HepG2 (cell line): Measurements from ENCODE around the gene WDR6. TPM values are rescaled to one million over a fixed set of nuclear protein-coding genes. Genes with fewer than 3 reads are reported as not detected.

Experiments
- AHR ChIP-seq: IDR thresholded peaks from 2 replicates; pipeline ENCODE4 v1.6.1; 2018; ENCODE audit warnings: missing genetic modification reagents, missing compliant biosample characterization
- ATF7-NPFF ChIP-seq: sonication (generic); formaldehyde crosslinking; IDR thresholded peaks from 2 replicates; pipeline ENCODE4 v1.8.1; 2023; ENCODE audit warnings: mild to moderate bottlenecking, low read depth, missing genetic modification reagents, moderate library complexity
- CBX5 ChIP-seq: sonication (generic); formaldehyde crosslinking; IDR thresholded peaks from 2 replicates; pipeline ENCODE4 v1.4.0; 2020; ENCODE audit warnings: missing genetic modification reagents, borderline replicate concordance
- CENPBD1 ChIP-seq: sonication (generic); formaldehyde crosslinking; IDR thresholded peaks from 2 replicates; pipeline ENCODE4 v1.8.0; 2022; ENCODE audit warnings: missing genetic modification reagents, low read depth, mild to moderate bottlenecking, borderline replicate concordance
- GATA4 ChIP-seq: sonication (generic); IDR thresholded peaks from 2 replicates; pipeline ENCODE4 v1.6.1; 2016; ENCODE audit warnings: antibody characterized with exemption, low read depth, borderline replicate concordance
- NCOA2 ChIP-seq: sonication (generic); formaldehyde crosslinking; IDR thresholded peaks from 2 replicates; pipeline ENCODE4 v1.8.0; 2022; ENCODE audit warnings: inconsistent platforms
- PAX8 ChIP-seq: sonication (generic); formaldehyde crosslinking; IDR thresholded peaks from 2 replicates; pipeline ENCODE4 v1.8.0; 2022; ENCODE audit warnings: mild to moderate bottlenecking, missing genetic modification reagents, borderline replicate concordance
- RFXANK ChIP-seq: IDR thresholded peaks from 2 replicates; pipeline ENCODE4 v1.6.1; 2016
- SMAD9 ChIP-seq: sonication (generic); formaldehyde crosslinking; IDR thresholded peaks from 2 replicates; pipeline ENCODE4 v1.5.1; 2020; ENCODE audit warnings: mild to moderate bottlenecking, missing genetic modification reagents
- SNAI1 ChIP-seq: sonication (generic); formaldehyde crosslinking; IDR thresholded peaks from 2 replicates; pipeline ENCODE4 v1.5.0; 2020; ENCODE audit warnings: mild to moderate bottlenecking, missing genetic modification reagents, borderline replicate concordance
- TIGD3 ChIP-seq: sonication (generic); formaldehyde crosslinking; IDR thresholded peaks from 2 replicates; pipeline ENCODE4 v1.5.1; 2020; ENCODE audit warnings: mild to moderate bottlenecking, missing genetic modification reagents, borderline replicate concordance
- ZFP62 ChIP-seq: sonication (generic); formaldehyde crosslinking; IDR thresholded peaks from 2 replicates; pipeline ENCODE4 v1.4.0; 2020; ENCODE audit warnings: missing genetic modification reagents
- ZNF331 ChIP-seq: sonication (generic); formaldehyde crosslinking; IDR thresholded peaks from 2 replicates; pipeline ENCODE4 v1.4.0; 2020; ENCODE audit warnings: missing genetic modification reagents
- ZNF33A ChIP-seq: sonication (generic); formaldehyde crosslinking; IDR thresholded peaks from 2 replicates; pipeline ENCODE4 v1.5.1; 2020; ENCODE audit warnings: missing genetic modification reagents, mild to moderate bottlenecking, moderate library complexity, borderline replicate concordance
- ZNF737 ChIP-seq: sonication (generic); formaldehyde crosslinking; IDR thresholded peaks from 2 replicates; pipeline ENCODE4 v1.5.0; 2020; ENCODE audit warnings: missing genetic modification reagents, mild to moderate bottlenecking, borderline replicate concordance
- ZNF891 ChIP-seq: sonication (generic); formaldehyde crosslinking; IDR thresholded peaks from 2 replicates; pipeline ENCODE4 v1.5.0; 2020; ENCODE audit warnings: mild to moderate bottlenecking, missing genetic modification reagents
- ZSCAN12 ChIP-seq: sonication (generic); formaldehyde crosslinking; IDR thresholded peaks from 2 replicates; pipeline ENCODE4 v1.9.0; 2021; ENCODE audit warnings: mild to moderate bottlenecking, missing genetic modification reagents
- polyA plus RNA-seq, 8 experiments: library from polyadenylated mRNA; depleted of rRNA in 3 of 8; stranded (reverse) in 7 of 8; unstranded in 1 of 8; fragments of >200 nt; fragmentation: Illumina TruSeq in 4 of 8; extraction: Trizol in 4 of 8; gene quantifications; 2 replicates each; pipeline versions ENCODE4 v1.2.1 to v1.2.3, GENCODE V29; 2011 to 2016; ENCODE audit warnings: low read depth in 4 of 8, missing spikeins in 1 of 8, mixed read lengths in 1 of 8; ENCODE audit not compliant: insufficient read depth in 1 of 8
- total RNA-seq, 5 experiments: library from RNA; depleted of rRNA; stranded (reverse); fragments of >200 nt; fragmentation: Illumina TruSeq; extraction: Trizol; gene quantifications; 2 replicates each; pipeline ENCODE4 v1.2.3, GENCODE V29; 2016; ENCODE audit warnings: low read depth in 1 of 5
- TF ChIP-seq, protein P1 (sequence below): sonication (generic); formaldehyde crosslinking; IDR thresholded peaks from 2 replicates; pipeline ENCODE4 v1.9.0; 2021; ENCODE audit warnings: missing genetic modification reagents, borderline replicate concordance
- TF ChIP-seq, protein P2 (sequence below): sonication (generic); formaldehyde crosslinking; IDR thresholded peaks from one replicate; pipeline ENCODE4 v1.5.1; 2020; ENCODE audit warnings: mild to moderate bottlenecking, missing genetic modification reagents; ENCODE audit errors: not compliant biosample characterization

The WDR6 gene
- total and polyA plus RNA-seq, 2 of the 13 experiments (the other 11 are each of a cell fraction or from before 2014, with no cell fraction given), result 73.4 to 139 TPM

DNA sequence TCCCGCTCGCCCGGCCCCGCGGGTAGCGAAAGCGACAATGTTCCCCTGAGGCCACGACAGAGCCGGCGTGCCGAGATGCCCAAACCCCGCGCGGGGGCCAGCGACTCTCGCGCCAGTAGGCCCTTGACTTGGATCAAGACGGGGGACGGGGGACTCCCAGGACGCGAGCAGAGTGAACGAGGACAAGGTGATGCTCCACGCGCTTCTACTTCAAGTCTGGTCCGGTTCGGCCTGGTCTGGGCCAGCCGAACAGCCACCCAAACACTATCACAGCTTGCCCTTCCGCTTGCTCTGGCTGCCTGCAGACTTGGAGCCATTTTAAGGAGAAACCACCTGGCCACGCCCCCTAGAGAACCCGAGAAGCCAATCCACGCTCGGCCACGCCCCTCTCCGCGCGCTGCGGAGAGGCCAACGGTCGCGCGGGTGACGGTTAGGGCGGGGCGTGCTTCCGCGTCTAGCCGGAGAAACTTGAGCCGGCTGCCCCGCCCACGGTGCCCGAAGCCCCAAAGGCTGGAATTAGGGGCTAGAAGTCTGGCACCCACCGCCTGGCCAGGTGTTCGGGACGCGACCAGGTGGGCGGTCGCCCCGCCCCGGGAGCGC, 14.1 kb downstream of the WDR6 start (continued):
- TF ChIP-seq TIGD3, result no peak
- TF ChIP-seq GATA4, result peak; percentile 92
- TF ChIP-seq RFXANK, result peak; percentile 51; the same call in 1 of the 2 replicates
- no peak for TF ChIP-seq SNAI1 (CRISPR knock-in tag)
- no peak for TF ChIP-seq ZFP62
- peak; percentile 97; the same call in 1 of the 2 replicates for TF ChIP-seq ZNF737 (CRISPR knock-in tag)
- TF ChIP-seq, protein P1, sequence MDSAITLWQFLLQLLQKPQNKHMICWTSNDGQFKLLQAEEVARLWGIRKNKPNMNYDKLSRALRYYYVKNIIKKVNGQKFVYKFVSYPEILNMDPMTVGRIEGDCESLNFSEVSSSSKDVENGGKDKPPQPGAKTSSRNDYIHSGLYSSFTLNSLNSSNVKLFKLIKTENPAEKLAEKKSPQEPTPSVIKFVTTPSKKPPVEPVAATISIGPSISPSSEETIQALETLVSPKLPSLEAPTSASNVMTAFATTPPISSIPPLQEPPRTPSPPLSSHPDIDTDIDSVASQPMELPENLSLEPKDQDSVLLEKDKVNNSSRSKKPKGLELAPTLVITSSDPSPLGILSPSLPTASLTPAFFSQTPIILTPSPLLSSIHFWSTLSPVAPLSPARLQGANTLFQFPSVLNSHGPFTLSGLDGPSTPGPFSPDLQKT (CRISPR knock-in tag), result 0 out of 2 replicates have a peak, but pooled peaks have one; percentile 36
- TF ChIP-seq, protein P2, sequence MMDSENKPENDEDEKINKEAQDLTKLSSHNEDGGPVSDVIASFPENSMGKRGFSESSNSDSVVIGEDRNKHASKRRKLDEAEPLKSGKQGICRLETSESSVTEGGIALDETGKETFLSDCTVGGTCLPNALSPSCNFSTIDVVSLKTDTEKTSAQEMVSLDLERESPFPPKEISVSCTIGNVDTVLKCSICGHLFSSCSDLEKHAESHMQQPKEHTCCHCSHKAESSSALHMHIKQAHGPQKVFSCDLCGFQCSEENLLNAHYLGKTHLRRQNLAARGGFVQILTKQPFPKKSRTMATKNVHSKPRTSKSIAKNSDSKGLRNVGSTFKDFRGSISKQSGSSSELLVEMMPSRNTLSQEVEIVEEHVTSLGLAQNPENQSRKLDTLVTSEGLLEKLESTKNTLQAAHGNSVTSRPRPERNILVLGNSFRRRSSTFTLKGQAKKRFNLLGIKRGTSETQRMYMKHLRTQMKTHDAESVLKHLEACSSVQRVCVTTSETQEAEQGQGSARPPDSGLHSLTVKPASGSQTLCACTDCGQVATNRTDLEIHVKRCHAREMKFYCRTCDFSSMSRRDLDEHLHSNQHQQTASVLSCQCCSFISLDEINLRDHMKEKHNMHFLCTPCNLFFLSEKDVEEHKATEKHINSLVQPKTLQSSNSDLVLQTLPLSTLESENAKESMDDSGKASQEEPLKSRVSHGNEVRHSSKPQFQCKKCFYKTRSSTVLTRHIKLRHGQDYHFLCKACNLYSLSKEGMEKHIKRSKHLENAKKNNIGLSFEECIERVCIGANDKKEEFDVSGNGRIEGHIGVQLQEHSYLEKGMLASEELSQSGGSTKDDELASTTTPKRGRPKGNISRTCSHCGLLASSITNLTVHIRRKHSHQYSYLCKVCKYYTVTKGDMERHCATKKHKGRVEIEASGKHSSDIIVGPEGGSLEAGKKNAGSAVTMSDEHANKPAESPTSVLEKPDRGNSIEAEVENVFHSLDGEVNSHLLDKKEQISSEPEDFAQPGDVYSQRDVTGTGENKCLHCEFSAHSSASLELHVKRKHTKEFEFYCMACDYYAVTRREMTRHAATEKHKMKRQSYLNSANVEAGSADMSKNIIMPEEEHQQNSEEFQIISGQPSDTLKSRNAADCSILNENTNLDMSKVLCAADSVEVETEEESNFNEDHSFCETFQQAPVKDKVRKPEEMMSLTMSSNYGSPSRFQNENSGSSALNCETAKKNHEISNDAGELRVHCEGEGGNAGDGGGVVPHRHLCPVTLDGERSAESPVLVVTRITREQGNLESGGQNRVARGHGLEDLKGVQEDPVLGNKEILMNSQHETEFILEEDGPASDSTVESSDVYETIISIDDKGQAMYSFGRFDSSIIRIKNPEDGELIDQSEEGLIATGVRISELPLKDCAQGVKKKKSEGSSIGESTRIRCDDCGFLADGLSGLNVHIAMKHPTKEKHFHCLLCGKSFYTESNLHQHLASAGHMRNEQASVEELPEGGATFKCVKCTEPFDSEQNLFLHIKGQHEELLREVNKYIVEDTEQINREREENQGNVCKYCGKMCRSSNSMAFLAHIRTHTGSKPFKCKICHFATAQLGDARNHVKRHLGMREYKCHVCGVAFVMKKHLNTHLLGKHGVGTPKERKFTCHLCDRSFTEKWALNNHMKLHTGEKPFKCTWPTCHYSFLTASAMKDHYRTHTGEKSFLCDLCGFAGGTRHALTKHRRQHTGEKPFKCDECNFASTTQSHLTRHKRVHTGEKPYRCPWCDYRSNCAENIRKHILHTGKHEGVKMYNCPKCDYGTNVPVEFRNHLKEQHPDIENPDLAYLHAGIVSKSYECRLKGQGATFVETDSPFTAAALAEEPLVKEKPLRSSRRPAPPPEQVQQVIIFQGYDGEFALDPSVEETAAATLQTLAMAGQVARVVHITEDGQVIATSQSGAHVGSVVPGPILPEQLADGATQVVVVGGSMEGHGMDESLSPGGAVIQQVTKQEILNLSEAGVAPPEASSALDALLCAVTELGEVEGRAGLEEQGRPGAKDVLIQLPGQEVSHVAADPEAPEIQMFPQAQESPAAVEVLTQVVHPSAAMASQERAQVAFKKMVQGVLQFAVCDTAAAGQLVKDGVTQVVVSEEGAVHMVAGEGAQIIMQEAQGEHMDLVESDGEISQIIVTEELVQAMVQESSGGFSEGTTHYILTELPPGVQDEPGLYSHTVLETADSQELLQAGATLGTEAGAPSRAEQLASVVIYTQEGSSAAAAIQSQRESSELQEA (CRISPR knock-in tag), result no peak
- TF ChIP-seq ATF7-NPFF (CRISPR knock-in tag), result peak; percentile 78
- TF ChIP-seq CENPBD1 (CRISPR knock-in tag), result peak; percentile 33; the same call in 1 of the 2 replicates
- peak; percentile 91 for TF ChIP-seq ZNF33A (CRISPR knock-in tag)
- TF ChIP-seq NCOA2, result peak; percentile 61
- TF ChIP-seq ZNF891 (CRISPR knock-in tag), result peak; percentile 99
- TF ChIP-seq PAX8, result 0 out of 2 replicates have a peak, but pooled peaks have one; percentile 59
- peak; percentile 63; the same call in 1 of the 2 replicates for TF ChIP-seq CBX5 (CRISPR knock-in tag)
- TF ChIP-seq ZNF331 (CRISPR knock-in tag), result peak; percentile 88
- 0 out of 2 replicates have a peak, but pooled peaks have one; percentile 66 for TF ChIP-seq AHR (CRISPR knock-in tag)
- 0 out of 2 replicates have a peak, but pooled peaks have one; percentile 36 for TF ChIP-seq ZSCAN12
- TF ChIP-seq SMAD9, result no peak
